NCI-H510A treated with DMSO at 0.1 percent for 48 hours (cell line): ENCODE measurements around the gene TBC1D22A.

Source experiments
- DNase-seq: peaks from one replicate; lab custom pipeline; 2025; lab: John Stamatoyannopoulos, UW

TBC1D22A gene

DNA sequence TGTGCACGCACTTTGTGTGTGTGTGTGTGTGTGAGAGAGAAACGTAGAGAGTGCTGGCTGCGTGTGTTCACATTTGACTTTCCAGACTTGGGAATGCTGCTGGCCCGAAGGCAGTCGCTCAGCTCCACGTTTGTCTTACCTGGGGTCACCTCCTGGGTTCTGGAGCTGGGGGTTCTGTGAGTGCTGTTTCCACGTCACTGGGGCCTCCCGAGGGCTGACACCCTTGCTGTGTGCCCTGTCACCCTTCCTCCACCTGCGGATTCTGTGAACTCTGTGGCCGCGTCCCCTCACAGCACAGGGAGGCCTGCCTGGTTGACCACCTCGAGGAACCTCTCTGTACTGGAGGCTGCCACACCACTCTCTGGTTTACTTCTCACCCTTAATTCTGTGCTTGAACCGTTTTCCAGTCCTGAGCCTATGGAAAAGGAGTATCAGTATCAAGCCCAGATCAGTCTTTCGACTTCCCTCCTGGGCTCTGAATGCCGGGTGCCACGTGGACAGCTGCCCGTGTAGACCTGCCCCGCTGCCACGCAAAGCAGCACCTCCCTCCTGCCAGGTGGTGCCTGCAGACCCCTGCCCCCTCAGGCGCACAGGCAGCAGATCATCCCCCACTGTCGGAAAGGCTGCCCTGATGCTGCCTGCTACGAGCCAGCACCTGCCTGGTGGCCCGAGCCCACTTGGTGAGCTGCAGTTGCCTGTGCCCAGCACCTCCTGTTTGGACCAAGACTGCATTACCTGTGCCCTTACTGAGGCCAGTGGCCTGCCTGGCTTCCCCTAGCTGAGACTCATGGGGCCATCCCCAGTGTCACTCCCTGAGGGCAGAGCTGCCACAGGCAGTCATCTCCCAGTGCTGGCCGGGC lies 233.3 kb downstream of the TBC1D22A start:
- DNase-seq, result no peak

DNA sequence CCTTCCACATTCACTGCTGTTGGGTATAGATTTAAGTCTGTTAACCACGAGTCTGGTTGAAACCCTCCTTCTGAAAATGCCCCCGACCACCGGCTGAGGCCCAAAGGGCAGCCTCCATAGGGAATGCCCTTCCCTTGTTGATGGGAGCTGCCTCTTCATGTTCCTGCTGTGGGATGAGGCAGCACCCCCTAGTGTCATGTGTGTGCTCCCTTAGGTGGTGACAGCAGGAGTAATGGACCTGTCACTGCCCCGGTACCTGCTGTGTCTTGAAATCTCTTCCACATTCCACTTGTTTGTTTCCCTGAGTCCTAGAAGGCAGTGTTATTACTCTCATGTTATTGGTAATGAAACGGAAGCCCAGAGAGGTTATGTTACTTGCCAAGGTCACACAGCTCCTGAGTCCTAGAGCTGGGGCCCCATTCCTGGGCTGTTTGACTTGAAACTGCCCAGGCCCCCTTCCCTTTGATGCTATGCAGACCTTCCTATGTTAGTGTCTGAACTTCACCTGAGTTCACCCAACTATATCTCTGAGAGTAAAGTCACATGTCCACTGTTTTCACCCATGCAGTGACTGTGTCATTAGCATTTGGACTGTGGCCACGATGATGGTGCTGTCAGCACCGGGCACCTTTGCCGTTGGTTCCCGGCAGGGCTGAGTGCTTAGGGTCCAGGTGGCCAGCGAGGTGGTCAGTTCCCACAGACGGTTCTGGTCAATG lies 234.3 kb downstream of the TBC1D22A start:
- no peak for DNase-seq

DNA sequence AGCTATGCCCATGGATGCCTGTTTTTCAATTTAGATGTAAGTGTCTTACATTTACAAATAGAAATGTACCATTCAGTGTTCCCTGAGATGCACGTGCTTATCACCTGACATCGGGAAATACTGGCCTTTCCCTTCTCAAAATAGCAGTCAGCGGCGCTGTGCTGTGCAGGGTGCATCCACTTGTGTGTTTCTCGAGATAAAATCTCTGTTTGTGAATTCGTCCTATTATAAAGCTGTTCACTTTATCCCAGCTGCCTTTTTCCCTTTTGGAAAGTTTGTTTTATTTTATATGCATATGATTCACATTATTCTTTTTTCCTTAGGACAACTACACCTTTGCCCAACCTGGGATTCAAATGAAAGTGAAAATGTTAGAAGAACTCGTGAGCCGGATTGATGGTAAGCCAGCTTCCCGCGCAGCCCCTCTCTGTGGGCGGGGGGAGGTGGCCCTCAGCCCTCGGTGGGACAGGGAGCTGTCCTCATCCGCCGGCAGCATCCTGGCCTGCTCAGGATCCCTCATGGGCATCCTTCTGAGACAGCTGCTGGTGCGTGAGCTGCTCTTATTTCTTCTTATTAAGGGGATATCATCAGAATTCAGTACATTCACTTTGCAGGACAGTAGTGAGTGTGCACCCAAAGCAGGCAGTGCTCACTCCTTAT lies 235.0 kb downstream of the TBC1D22A start:
- no peak for DNase-seq

DNA sequence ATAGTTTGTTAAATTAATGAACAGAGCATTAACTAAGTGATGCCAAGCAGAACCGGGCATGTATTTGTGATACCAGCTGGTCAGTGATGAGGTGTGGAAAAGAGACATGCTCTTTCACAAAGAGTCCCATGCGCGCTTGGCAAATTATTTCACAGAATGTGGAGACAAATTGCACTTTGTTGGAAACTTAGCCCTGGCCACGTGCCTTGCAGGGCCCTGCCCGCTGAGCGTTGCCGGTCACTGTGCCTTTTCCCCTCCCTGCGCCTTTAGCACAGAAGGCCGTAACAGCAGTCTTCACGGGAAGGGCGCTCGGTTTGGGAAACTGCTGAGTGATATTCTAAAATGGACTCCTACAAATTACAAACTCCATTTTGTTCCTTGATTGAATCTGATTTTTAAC lies 235.9 kb downstream of the TBC1D22A start:
- no peak for DNase-seq

DNA sequence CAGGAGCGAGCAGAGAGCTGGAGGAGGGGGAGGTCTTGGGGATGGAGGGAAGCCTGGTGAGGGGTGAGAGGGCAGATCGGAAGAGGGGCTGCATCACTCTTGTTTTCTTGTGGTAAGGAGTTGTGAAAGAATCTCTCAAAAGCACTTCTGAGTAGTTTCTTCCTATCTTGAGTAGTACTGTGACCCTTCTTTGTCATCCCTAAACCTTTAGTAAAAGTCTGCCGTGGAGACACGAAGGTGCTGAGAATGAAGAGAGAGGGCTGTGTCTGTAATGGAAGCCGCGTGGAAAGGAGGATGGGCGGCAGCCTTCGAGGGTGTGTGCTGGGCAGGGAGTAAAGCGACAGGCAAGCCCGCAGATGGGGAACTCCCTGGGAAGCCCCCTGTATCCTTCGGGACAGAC lies 237.8 kb downstream of the TBC1D22A start:
- no peak for DNase-seq

DNA sequence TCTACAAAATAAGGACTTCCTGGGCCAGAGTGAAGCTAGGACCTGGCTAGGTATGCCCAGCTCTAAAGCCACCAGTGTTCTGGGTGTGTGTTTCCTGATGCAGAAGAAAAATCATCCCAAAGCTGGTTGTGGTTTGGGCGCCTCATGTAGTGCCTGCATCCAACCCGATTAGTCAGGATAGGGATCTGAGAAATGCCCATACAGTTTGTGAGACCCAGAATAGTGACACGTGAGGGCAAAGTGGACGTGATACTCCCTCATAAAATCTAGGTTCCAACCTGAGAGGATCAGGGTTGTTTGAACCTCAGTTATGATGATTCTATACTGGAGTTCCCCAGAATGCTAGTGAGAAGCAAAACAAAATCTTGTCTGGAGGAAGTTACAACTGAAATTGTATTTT lies 238.4 kb downstream of the TBC1D22A start:
- no peak for DNase-seq

DNA sequence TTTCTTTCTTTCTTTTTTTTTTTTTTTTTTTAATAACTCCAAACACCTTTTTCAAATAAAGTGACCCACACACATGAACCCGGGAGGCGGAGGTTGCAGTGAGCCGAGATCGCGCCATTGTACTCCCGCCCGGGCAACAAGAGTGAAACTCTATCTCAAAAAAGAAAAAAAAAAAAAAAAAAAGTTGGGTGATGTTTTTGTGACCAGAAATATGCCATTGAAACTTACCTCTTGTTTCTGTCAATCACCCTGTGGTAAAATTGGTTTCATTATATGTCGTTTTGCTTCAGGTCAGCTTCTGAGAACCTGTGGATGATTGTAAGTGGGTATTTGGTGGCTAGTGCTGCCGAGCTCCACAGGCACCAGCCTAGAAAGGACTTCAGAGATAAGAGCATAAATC lies 238.8 kb downstream of the TBC1D22A start:
- no peak for DNase-seq

DNA sequence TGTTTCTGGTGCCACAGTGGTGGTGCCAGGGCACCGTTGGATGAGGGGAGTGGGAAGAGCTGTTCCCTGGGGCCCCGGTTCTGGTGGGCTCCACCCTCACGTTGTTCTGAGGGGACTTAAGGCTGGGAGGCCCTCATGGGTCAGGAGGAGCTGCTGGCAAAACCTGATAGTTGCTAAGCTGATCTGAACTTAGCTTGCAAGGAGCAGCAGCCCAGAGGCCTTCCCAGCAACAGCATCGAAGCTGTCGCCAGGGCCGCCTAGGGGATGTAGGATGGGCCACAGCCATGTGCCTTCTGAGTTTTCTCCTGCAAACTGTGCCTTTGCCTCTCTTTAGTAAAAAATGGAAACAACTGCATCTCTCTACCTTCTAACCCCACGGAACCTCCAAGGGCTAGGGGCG lies 240.2 kb downstream of the TBC1D22A start:
- DNase-seq, result no peak

DNA sequence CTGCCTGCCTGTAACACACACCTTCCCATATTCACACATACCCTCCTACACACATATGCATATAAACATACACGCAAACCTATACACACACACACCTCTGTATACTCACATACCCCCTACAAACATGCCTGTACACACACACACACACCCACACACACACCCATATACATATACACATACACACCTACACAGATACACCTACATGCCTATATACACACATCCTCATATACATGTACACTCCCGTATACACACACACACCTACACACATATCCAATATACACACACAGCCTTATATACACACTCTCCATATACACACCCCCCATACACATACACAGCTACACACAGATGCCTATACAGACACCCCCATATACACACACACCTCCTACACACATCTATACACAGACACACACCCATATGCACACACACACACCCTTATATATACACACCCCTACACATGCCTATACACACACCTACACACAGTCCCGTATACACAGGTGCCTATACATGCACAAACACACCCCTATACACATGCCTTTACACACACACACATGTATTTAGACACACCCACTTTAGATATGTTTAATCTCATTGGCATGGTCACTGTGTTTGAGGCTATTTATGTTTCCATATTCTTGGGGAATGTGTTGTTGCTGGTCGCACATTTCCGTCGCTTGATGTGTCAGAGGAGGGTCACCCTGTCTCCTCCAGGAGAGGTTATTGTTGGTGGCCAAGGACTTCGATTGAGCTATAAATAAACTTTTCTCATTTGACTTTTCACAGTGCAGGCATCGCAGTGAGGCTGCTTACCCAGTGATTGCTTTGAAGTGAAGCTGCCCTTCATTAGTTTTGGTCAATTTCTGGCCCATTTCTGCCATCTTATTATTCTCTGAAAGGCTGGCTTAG lies 243.3 kb downstream of the TBC1D22A start:
- DNase-seq, result no peak

DNA sequence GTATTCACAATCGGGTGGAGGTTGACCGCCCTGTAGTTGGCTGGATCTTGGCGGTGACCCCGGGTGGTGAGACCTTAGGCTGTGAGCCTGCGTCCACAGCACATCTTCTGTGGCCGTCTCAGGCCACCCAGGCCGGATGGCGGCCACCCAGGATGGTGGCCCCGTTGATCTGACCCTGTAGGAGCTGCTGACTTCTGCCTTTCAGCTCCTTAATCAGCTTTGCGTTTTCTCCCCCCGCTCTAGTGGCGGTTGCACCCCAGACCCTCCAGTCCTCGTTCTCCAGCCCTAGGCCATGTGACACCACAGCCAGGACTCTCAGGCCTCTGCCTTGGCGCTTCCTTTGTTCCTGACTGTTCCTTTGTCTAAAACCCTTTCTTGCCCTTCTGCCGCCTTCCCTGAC lies 244.0 kb downstream of the TBC1D22A start:
- DNase-seq, result no peak

DNA sequence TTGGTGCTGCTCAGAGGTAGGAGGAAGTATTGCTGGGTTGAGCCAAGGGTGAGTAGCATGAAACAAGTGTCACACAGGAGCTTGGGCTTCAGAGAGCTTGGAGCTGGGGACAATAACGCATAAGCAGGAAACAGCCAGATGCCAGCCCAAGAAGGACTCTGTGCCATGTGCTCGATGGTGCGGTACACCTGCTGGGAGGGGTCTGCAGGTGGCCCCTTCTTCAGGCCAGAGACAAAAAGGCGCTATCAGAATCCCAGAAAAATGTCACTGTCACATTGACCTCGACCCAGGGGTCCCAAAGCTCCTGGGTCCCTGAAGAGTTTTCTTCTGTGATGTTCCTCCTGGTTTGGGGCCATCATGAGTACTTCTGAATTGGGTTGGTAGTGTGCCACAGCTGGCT lies 244.4 kb downstream of the TBC1D22A start:
- DNase-seq, result no peak

DNA sequence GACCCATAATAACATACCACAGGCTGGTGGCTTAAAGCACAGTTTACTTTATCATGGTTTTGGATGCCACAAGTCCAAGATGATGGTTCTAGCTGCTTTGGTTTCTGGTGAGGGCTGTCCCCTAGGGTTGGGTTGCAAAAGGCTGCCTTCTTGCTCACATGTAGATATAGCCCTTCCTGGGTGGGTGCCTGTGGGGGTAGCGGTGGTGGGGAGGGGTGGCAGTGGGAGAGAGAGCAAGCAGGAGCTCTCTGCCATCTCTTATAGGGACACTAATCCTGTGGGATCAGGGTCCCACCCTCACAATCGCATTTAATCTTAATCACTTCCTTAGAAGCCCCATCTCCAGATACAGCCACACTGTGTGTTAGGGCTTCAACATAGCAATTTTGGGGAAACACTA lies 245.0 kb downstream of the TBC1D22A start:
- no peak for DNase-seq

DNA sequence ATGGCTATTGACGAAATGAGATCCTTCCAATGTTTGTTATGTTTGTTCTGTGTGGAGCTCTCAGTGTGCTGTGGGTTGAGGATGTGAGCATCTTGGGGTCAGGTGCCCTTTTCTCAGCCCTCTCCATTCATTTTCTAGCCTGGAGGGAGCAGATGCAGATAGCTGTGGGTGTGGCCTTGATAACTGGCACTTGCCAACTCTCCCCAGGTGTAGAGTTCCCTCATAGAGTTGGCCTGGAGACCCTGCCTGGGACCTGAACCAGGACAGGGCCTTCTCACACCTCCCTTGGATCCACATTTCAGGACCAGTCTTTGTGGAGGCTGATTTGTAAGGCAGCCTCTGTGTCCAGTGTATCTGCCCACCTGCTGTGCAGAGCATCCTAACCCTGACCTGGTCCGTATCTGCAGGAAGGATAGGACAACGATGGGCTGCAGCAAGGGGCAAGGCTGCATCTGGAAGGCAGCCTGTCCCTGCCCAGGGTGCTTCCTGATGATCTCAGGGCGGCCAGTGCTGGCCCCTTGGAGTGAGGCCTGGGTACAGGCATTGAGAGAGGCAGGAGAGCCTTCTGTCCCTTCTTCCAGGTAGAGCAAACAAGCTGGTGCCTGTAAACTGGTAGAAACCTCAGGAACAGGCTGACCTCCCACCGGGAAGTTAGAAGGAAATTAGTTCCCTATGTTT lies 245.9 kb downstream of the TBC1D22A start:
- no peak for DNase-seq

DNA sequence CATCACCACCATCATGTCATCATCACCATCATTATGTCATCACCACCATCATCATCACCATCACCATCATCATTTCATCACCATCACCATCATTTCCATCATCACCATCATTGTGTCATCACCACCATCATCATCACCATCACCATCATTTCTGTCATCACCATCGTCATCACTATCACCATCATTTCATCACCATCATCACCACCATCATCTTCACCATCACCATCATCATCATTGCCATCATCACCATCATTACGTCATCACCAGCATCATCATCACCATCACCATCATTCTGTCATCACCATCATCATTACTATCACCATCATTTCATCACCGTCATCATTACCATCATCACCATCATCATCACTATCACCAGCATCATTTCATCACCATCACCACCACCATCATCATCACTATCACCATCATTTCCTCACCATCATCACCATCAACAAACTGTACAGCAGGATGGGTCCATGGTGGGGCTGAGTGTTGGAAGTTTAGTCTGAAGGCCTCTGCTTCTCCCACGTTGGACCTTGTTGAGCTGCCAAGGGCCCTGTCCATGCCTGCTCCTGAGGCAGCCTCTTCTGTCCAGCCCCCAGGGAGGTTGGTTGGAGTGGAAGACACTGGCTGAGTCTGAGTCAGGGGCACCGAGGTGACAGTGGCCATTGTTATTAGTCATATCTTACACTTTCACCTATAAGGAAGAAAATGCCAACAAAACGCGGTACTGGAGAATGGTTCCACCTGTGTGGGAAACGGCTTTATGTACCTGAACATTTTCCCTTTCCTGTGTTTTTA lies 247.1 kb downstream of the TBC1D22A start:
- DNase-seq, result no peak

DNA sequence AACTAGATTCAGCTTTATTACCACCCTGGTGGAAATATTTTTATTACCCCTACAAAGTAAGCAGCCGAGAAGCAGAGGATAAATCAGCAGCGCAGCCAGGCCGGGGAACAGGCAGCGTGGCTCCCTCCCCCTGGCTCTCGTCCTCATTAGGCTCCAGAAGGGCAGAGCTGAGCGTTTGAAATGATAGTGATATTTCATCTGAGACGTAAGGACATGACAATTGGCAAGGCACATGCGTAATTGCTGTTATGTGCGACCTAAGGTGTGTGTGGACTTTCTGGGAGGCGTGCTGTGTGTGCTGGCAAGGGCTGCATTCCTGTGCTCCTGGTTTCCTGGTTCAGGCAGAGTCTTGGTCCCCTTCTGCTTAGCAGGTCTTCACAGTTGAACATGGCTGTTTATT lies 247.8 kb downstream of the TBC1D22A start:
- no peak for DNase-seq

DNA sequence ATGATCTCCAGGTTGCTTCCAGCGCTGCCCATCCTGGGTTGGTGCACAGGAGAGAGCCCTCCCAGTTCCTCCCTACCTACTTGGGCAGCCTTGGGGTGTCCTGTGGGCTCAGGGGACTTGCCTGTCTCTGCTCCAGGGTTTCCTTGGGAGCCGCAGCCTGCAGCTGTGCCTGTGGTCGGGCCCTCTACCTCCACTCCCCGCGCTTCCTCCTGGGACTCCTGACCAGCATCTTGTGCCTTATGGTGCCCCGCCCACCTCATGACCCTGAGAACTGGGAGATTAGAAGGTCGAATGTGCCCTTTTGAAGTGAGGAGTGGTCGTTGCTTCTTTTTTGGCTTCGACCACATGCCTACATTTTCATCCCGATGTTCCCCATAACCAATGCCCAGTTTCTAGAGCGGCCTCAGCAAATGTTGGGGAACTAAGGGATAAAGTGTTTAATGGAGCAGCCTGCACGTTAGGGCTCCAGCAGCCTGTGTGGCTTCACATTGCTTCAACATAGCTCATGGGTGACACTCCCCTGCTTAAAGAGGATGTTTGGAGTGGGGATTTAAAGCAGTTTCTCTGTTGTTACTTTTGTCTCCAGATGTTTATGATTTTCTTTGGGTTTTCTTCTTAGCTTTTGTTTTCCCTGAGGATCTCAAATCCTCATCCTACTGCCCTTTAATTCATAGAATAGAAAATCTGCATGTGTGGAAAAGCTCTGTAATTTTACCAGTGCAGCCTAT lies 248.8 kb downstream of the TBC1D22A start:
- DNase-seq, result no peak

DNA sequence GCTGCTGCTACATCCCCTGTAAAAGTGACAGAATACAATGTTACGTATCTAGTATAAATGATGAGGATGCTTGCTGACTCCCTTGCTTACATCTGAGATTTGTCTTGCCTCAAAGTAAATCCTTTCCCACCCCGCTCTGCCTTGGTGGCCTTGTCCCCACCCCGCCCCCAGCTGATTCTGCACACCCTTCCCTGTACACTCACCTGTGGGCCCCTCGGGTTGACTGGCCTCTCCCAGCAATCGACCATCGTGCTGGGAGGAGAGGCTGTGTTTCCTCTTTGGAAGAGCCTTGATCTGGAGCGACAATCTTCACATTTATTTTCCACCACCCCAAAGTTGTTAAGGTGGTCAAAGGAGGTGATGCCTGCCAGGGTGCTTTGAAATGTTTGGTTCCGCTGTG lies 249.4 kb downstream of the TBC1D22A start:
- DNase-seq, result no peak

DNA sequence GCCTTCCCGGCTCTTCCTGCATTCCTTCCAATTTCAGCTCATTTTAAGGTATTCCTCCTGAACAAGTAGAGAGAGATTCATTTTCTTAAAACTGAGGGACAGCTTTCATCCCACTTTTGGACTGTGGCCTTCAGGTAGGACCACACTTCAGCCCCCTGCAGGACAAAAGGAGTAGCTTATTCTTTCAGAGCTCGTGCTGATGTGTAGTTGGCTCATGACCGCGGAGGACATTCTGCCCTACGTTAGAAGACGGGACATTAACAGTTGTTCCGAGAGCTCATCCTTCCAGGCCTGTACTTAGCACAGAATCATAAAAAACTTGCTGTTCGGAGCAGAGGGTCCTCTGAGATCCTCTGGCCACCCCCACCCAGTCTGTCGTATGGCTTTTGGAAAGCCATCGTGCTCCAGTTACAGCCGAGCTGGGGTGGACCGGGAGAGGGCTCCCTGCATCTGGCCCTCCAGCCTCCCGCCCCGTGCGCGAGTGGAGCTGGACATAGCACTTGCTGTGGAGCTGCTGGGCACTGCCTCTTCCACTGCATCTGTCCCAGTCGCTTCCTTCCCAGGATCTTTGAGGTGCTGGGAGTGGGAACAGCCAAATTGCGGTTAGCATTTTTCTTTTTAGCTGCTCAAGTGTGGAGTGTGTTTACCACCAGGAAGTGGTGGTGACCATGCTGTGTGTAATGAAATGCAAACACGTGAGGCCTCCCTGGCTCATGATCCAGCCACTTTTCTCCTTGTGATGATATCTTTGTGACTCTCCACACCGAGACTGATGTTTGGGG lies 250.3 kb downstream of the TBC1D22A start:
- DNase-seq, result peak; percentile 79
